ENCODE results near the gene ARL15.

GRCh38 chr5:53902296-53902907, 408.0 kb downstream of the ARL15 start:
- TF ChIP-seq CTCF (IDR thresholded peaks at IDR 0.05) (no peak), POLR2A (IDR thresholded peaks at IDR 0.05) (no peak)
